C4-2B (cell line): ENCODE results near the gene PDXP.

Experiments used
- H3K27ac ChIP-seq: fragments of 450-650 bp; 2 replicates; pipeline ENCODE4 v1.5.1; 2017
- ZFX ChIP-seq: fragments of 450-650 bp; IDR thresholded peaks from 2 replicates; pipeline ENCODE4 v1.6.1; 2017
- TF ChIP-seq, protein P1 (sequence below): fragments of 450-650 bp; conservative IDR thresholded peaks from 2 replicates; pipeline ENCODE4 v1.5.1; 2017; ENCODE audit warnings: mild to moderate bottlenecking

The PDXP gene, protein sequence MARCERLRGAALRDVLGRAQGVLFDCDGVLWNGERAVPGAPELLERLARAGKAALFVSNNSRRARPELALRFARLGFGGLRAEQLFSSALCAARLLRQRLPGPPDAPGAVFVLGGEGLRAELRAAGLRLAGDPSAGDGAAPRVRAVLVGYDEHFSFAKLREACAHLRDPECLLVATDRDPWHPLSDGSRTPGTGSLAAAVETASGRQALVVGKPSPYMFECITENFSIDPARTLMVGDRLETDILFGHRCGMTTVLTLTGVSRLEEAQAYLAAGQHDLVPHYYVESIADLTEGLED

GRCh38 chr22:37658133-37659065 is at the start of gene PDXP:
Gene PDXP (plus strand): TSS chr22:37658723. CDS start chr22:37658783, 60 bp downstream.
- H3K27ac ChIP-seq, result peak within 1 kb of the TSS; percentile 82
- TF ChIP-seq, protein P1, sequence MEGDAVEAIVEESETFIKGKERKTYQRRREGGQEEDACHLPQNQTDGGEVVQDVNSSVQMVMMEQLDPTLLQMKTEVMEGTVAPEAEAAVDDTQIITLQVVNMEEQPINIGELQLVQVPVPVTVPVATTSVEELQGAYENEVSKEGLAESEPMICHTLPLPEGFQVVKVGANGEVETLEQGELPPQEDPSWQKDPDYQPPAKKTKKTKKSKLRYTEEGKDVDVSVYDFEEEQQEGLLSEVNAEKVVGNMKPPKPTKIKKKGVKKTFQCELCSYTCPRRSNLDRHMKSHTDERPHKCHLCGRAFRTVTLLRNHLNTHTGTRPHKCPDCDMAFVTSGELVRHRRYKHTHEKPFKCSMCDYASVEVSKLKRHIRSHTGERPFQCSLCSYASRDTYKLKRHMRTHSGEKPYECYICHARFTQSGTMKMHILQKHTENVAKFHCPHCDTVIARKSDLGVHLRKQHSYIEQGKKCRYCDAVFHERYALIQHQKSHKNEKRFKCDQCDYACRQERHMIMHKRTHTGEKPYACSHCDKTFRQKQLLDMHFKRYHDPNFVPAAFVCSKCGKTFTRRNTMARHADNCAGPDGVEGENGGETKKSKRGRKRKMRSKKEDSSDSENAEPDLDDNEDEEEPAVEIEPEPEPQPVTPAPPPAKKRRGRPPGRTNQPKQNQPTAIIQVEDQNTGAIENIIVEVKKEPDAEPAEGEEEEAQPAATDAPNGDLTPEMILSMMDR, result no peak
- peak; percentile 85; the same call in 1 of the 2 replicates for TF ChIP-seq ZFX

GRCh38 chr22:37609240-37610152 is 49.0 kb upstream of the PDXP start:
- TF ChIP-seq, protein P1, result no peak
- TF ChIP-seq ZFX, result no peak
- peak overlapping the region; percentile 93 for H3K27ac ChIP-seq

DNA sequence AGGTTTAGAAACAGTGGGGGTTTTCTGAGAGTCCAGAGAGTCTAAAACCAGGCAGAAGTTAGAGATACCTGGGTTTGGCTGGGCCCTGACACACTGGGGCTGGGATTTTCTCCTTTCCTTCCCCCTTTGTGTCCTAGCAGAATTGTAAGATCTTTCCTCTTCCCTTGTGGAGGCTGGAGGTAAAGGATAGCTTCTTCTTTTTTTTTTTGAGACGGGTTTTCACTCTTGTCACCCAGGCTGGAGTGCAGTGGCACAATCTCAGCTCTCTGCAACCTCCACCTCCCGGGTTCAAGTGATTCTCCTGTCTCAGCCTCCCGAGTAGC is 48.4 kb upstream of the PDXP start:
- peak overlapping the region; percentile 93 for H3K27ac ChIP-seq

GRCh38 chr22:37610480-37611129 is 47.9 kb upstream of the PDXP start:
- TF ChIP-seq, protein P1, result no peak
- TF ChIP-seq ZFX, result no peak
- peak overlapping the region; percentile 93 for H3K27ac ChIP-seq

- no peak overlapping the region for H3K27ac ChIP-seq
These were observed 47.3 kb upstream of the PDXP start for GRCh38 chr22:37611207-37611606.

DNA sequence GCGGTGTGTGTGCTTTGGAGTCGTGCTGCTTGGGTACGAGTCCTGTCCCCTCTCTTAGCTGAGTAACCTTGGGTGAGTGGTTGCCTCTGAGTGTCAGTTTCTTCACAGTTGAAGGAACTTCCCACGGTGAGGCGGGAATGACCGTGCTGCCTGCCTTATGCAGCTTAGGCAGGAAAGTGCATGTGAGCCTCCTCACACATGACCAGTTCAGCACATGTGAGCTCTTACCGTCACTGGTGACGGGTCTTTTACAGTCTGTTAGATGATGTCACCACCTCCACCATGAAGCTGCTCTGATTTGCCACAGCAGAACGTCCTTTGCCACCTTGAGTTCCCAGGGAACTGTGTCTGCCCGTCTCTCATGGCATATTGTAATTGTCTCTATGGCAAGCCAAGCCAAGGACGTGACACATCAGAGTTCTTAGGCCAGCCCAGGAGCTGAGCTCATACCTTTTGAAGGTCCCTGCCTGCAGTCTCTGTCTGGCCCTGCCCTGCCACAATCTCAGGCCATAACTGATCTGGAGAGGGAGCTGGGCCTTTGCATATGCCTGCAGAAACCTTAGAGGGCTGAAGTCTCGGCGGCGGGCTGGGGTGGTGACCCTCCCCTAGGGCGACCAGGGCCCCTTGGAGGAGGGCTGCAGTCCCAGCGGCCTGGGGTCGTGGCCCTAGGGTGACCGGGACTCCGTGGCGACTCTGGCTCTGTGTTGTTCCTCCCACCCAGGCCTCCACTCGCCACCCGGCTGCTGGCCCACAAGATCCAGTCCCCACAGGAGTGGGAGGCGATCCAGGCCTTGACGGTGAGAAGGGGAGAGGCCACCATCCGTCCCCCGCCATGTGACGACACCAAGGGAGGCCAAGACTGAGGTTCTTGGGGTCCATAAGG is 42.1 kb upstream of the PDXP start:
- H3K27ac ChIP-seq, result no peak overlapping the region

More at GRCh38 chr22:37611207-37611606, 47.3 kb upstream of the PDXP start:
- TF ChIP-seq, protein P1, result no peak
- TF ChIP-seq ZFX, result no peak

More for the DNA sequence above, 42.1 kb upstream of the PDXP start:
- TF ChIP-seq, protein P1, result no peak
- TF ChIP-seq ZFX, result no peak
